HG03097 (cell line): Measurements from ENCODE around the gene SERPINH1.

Experiments used
- ATAC-seq: cut with Tn5 transposase; IDR thresholded peaks from one replicate; pipeline ENCODE4 v1.9.1; 2021; ENCODE audit not compliant: unreplicated experiment, low FRiP score

Gene SERPINH1

GRCh38 chr11:75594211-75594610, 32.2 kb downstream of the SERPINH1 start:
- no peak for ATAC-seq

- ATAC-seq: no peak
Observed at GRCh38 chr11:75595429-75595828, 33.4 kb downstream of the SERPINH1 start.

GRCh38 chr11:75596914-75597313, 34.9 kb downstream of the SERPINH1 start:
- ATAC-seq: no peak

GRCh38 chr11:75597636-75598035, 35.6 kb downstream of the SERPINH1 start:
- ATAC-seq: no peak

- no peak for ATAC-seq
Observed at GRCh38 chr11:75598264-75598663, 36.2 kb downstream of the SERPINH1 start.

GRCh38 chr11:75598900-75599299, 36.8 kb downstream of the SERPINH1 start:
- no peak for ATAC-seq

- no peak for ATAC-seq
Observed at GRCh38 chr11:75600356-75600755, 38.3 kb downstream of the SERPINH1 start.

GRCh38 chr11:75601494-75601893, 39.4 kb downstream of the SERPINH1 start:
- ATAC-seq: no peak

- ATAC-seq: no peak
Observed at GRCh38 chr11:75602951-75603350, 40.9 kb downstream of the SERPINH1 start.

GRCh38 chr11:75603791-75604736, 42.0 kb downstream of the SERPINH1 start:
- ATAC-seq: no peak

GRCh38 chr11:75606099-75606498, 44.0 kb downstream of the SERPINH1 start:
- ATAC-seq: no peak

- no peak for ATAC-seq
Observed at GRCh38 chr11:75611823-75612222, 49.8 kb downstream of the SERPINH1 start.

- ATAC-seq: no peak
Observed at GRCh38 chr11:75615751-75616150, 53.7 kb downstream of the SERPINH1 start.

GRCh38 chr11:75616281-75616680, 54.2 kb downstream of the SERPINH1 start:
- no peak for ATAC-seq
